HCT116 (cell line): Measurements from ENCODE around the gene SLC34A1. TPM values are rescaled to one million over a fixed set of nuclear protein-coding genes. Genes with fewer than 3 reads are reported as not detected.

Experiments
- ATAC-seq: fragments of 200-7000 bp; cut with Tn5 transposase; 2 replicates; pipeline ENCODE4 v1.9.1; 2020; ENCODE audit warnings: mild to moderate bottlenecking, moderate library complexity
- BruUV-seq: library from RNA; stranded (reverse); fragments of 400-500 nt; replicated peaks from 2 replicates; lab custom pipeline; 2021; lab: Mats Ljungman, UMichigan
- CTCF ChIA-PET: fragments of 300-600 bp; sonication (Branson Sonifier 250); formaldehyde crosslinking; loops from one replicate; lab custom pipeline; 2021; ENCODE audit warnings: antibody characterized with exemption; lab: Charles Lee
- POLR2A ChIA-PET: fragments of 300-600, 350-600 bp; sonication (Branson Sonifier 250); formaldehyde crosslinking; loops from one replicate; lab custom pipeline; 2021; ENCODE audit warnings: antibody characterized with exemption; lab: Charles Lee
- RAD21 ChIA-PET, 2 experiments: fragments of 300-600 bp; sonication (Branson Sonifier 250); formaldehyde crosslinking; loops; one replicate each; lab custom pipeline; 2023; ENCODE audit warnings: low total read pairs in 2 of 2; ENCODE audit not compliant: uncharacterized antibody in 2 of 2, unreplicated experiment in 2 of 2, low non-redundant PET in 1 of 2; lab: Charles Lee
- DNase-seq: peaks from one replicate; pipeline ENCODE4 v3.0.0-alpha.2; 2010; ENCODE audit warnings: low read depth, low spot score
- H2AFZ ChIP-seq: fragments of 200-600 bp; shearing (Covaris generic), sonication (generic); 2 replicates; pipeline ENCODE4 v1.6.1; 2017; ENCODE audit warnings: low read depth, mixed run types, mixed read lengths, antibody characterized with exemption, low read length; ENCODE audit not compliant: poor library complexity, severe bottlenecking
- H3K27ac ChIP-seq: 2 replicates; pipeline ENCODE4 v1.5.1; 2012; ENCODE audit warnings: low read depth, low read length
- H3K27me3 ChIP-seq: fragments of 200-600 bp; sonication (generic); 2 replicates; pipeline ENCODE4 v1.6.1; 2016; ENCODE audit warnings: mixed run types, low read length, mixed read lengths; ENCODE audit not compliant: insufficient read depth
- H3K36me3 ChIP-seq, 2 experiments: fragments of 200-500 bp in 1 of 2; fragments of 200-600 bp in 1 of 2; sonication (Bioruptor generic) in 1 of 2; sonication (generic) in 1 of 2; 2 replicates each; pipeline versions ENCODE4 v1.5.1 to v1.6.1; 2014 to 2016; ENCODE audit warnings: low read length in 2 of 2, inconsistent platforms in 1 of 2, mixed read lengths in 1 of 2, mixed run types in 1 of 2; ENCODE audit not compliant: insufficient read depth in 2 of 2, control insufficient read depth in 1 of 2
- H3K4me1 ChIP-seq, 2 experiments: fragments of 200-600 bp in 1 of 2; sonication (generic) in 1 of 2; 2 replicates each; pipeline versions ENCODE4 v1.5.1 to v1.6.1; 2012 to 2017; ENCODE audit warnings: low read length in 2 of 2, inconsistent platforms in 1 of 2, mild to moderate bottlenecking in 1 of 2, mixed read lengths in 1 of 2, mixed run types in 1 of 2, moderate library complexity in 1 of 2; ENCODE audit not compliant: insufficient read depth in 2 of 2, control insufficient read depth in 1 of 2
- H3K4me2 ChIP-seq: fragments of 200-600 bp; sonication (generic); 2 replicates; pipeline ENCODE4 v1.6.1; 2017; ENCODE audit warnings: mixed run types, low read length, mixed read lengths
- H3K4me3 ChIP-seq, 2 experiments: fragments of 200-600 bp in 1 of 2; sonication (generic) in 1 of 2; replicated peaks in 1 of 2; 2 replicates each; pipeline ENCODE4 v1.5.1; 2011 to 2016; ENCODE audit warnings: low read length in 2 of 2, control low read depth in 1 of 2, low read depth in 1 of 2, mild to moderate bottlenecking in 1 of 2, mixed read lengths in 1 of 2, mixed run types in 1 of 2
- H3K79me2 ChIP-seq: fragments of 200-600 bp; sonication (generic); 2 replicates; pipeline ENCODE4 v1.6.1; 2017; ENCODE audit warnings: mild to moderate bottlenecking, mixed run types, low read length, moderate library complexity, mixed read lengths; ENCODE audit not compliant: insufficient read depth
- H3K9ac ChIP-seq: fragments of 200-600 bp; sonication (generic); 2 replicates; pipeline ENCODE4 v1.6.1; 2016; ENCODE audit warnings: low read length, mixed read lengths
- H3K9me2 ChIP-seq: fragments of 200-600 bp; sonication (generic), shearing (Covaris generic); 2 replicates; pipeline ENCODE4 v1.6.1; 2017; ENCODE audit warnings: mixed run types, mild to moderate bottlenecking, moderate library complexity; ENCODE audit not compliant: insufficient read depth
- H3K9me3 ChIP-seq, 2 experiments: fragments of 200-500 bp in 1 of 2; fragments of 200-600 bp in 1 of 2; sonication (Bioruptor generic) in 1 of 2; sonication (generic) in 1 of 2; 2 replicates each; pipeline ENCODE4 v1.6.1; 2014 to 2017; ENCODE audit warnings: low read length in 2 of 2, mixed read lengths in 2 of 2, inconsistent platforms in 1 of 2, low read depth in 1 of 2, mild to moderate bottlenecking in 1 of 2, mixed run types in 1 of 2, moderate library complexity in 1 of 2; ENCODE audit not compliant: control insufficient read depth in 1 of 2, insufficient read depth in 1 of 2
- H4K20me1 ChIP-seq: fragments of 200-600 bp; sonication (generic), shearing (Covaris generic); 2 replicates; pipeline ENCODE4 v1.6.1; 2017; ENCODE audit warnings: mixed run types, mild to moderate bottlenecking, moderate library complexity; ENCODE audit not compliant: insufficient read depth
- ATF3 ChIP-seq: IDR thresholded peaks from 2 replicates; pipeline ENCODE4 v1.6.1; 2012
- CEBPB ChIP-seq: IDR thresholded peaks from 2 replicates; pipeline ENCODE4 v1.6.1; 2012; ENCODE audit warnings: low read depth
- CTCF ChIP-seq, 3 experiments: fragments of 200-600 bp in 1 of 3; sonication (generic) in 1 of 3; IDR thresholded peaks in 2 of 3; conservative IDR thresholded peaks in 1 of 3; 2 replicates each; pipeline ENCODE4 v1.5.1; 2012 to 2017; ENCODE audit warnings: low read depth in 2 of 3, low read length in 2 of 3, antibody characterized with exemption in 1 of 3, borderline replicate concordance in 1 of 3, control low read depth in 1 of 3, mild to moderate bottlenecking in 1 of 3, mixed read lengths in 1 of 3, mixed run types in 1 of 3, moderate library complexity in 1 of 3; ENCODE audit not compliant: insufficient read depth in 1 of 3
- EGR1 ChIP-seq: IDR thresholded peaks from 2 replicates; pipeline ENCODE4 v1.6.1; 2012; ENCODE audit warnings: low read depth
- ELF1 ChIP-seq: IDR thresholded peaks from 2 replicates; pipeline ENCODE4 v1.6.1; 2012; ENCODE audit warnings: low read depth, borderline replicate concordance
- EZH2phosphoT487 ChIP-seq: fragments of 200-600 bp; IDR thresholded peaks from 2 replicates; pipeline ENCODE4 v1.6.1; 2018; ENCODE audit warnings: antibody characterized with exemption, borderline replicate concordance
- FOSL1 ChIP-seq: IDR thresholded peaks from 2 replicates; pipeline ENCODE4 v1.6.1; 2012; ENCODE audit warnings: low read depth
- JUND ChIP-seq: IDR thresholded peaks from 2 replicates; pipeline ENCODE4 v1.6.1; 2012
- POLR2AphosphoS5 ChIP-seq: IDR thresholded peaks from 2 replicates; pipeline ENCODE4 v1.6.1; 2011; ENCODE audit warnings: mild to moderate bottlenecking, low read depth, low read length, moderate library complexity
- RAD21 ChIP-seq: IDR thresholded peaks from 2 replicates; pipeline ENCODE4 v1.6.1; 2012; ENCODE audit warnings: low read depth, mild to moderate bottlenecking
- SIN3A ChIP-seq: IDR thresholded peaks from 2 replicates; pipeline ENCODE4 v1.6.1; 2012; ENCODE audit warnings: low read depth
- SP1 ChIP-seq: IDR thresholded peaks from 2 replicates; pipeline ENCODE4 v1.6.1; 2012; ENCODE audit warnings: low read depth
- SRF ChIP-seq: IDR thresholded peaks from 2 replicates; pipeline ENCODE4 v1.6.1; 2012; ENCODE audit warnings: low read depth
- TCF7L2 ChIP-seq: IDR thresholded peaks from 2 replicates; pipeline ENCODE4 v1.7.0; 2011; ENCODE audit warnings: borderline replicate concordance, inconsistent platforms; ENCODE audit not compliant: insufficient read depth, insufficient read length; ENCODE audit errors: extremely low read depth
- YY1 ChIP-seq: IDR thresholded peaks from 2 replicates; pipeline ENCODE4 v1.6.1; 2011; ENCODE audit warnings: low read length, low read depth, moderate library complexity, mild to moderate bottlenecking; ENCODE audit not compliant: insufficient replicate concordance; ENCODE audit errors: extremely low read depth
- ZBTB33 ChIP-seq: IDR thresholded peaks from 2 replicates; pipeline ENCODE4 v1.6.1; 2011; ENCODE audit warnings: mild to moderate bottlenecking, low read length, moderate library complexity; ENCODE audit not compliant: insufficient replicate concordance; ENCODE audit errors: extremely low read depth
- ZFX ChIP-seq: fragments of 450-650 bp; IDR thresholded peaks from 2 replicates; pipeline ENCODE4 v1.6.1; 2017
- intact Hi-C: fragments of 100-400 bp; cut with micrococcal nuclease; formaldehyde crosslinking; loops from 2 replicates; pipeline ENCODE4 v1.10.0; 2022
- total RNA-seq: library from RNA; stranded (reverse); gene quantifications from one replicate; pipeline ENCODE4 v1.2.1, GENCODE V29; 2021; ENCODE audit not compliant: unreplicated experiment
- TF ChIP-seq, protein P1 (sequence below): IDR thresholded peaks from 2 replicates; pipeline ENCODE4 v1.6.1; 2012
- TF ChIP-seq, protein P2 (sequence below): IDR thresholded peaks from 2 replicates; pipeline ENCODE4 v1.6.1; 2012; ENCODE audit warnings: low read depth

Gene SLC34A1
- total RNA-seq, 1 experiment from 2014 or later, result not detected

- no peaks in the 10 kb centered on the region for H3K9me2 ChIP-seq
- ATAC-seq (no peak), DNase-seq (no peak)
- H4K20me1 ChIP-seq, result no peaks in the 10 kb centered on the region
- H3K4me2 ChIP-seq, result no peak overlapping the region
- no peaks in the 10 kb centered on the region for H3K9me3 ChIP-seq
- no peaks in the 10 kb centered on the region for H3K36me3 ChIP-seq
- H3K4me1 ChIP-seq, result peaks cover 26 to 45% of the 10 kb centered on the region in 2 experiments
- H2AFZ ChIP-seq, result no peak overlapping the region
- H3K27me3 ChIP-seq, result no peaks in the 10 kb centered on the region
- H3K9ac ChIP-seq, result no peak overlapping the region
- TF ChIP-seq POLR2AphosphoS5 (no peak), RAD21 (no peak), YY1 (no peak), SIN3A (no peak), JUND (no peak), SP1 (no peak), ELF1 (no peak), FOSL1 (no peak), EZH2phosphoT487 (no peak), CEBPB (no peak), CTCF (IDR thresholded peaks at IDR 0.05 in 2 of 3, conservative IDR thresholded peaks at IDR 0.05 in 1 of 3; ENCODE audit: borderline replicate concordance in 1 of 3, insufficient read depth in 1 of 3, low read depth in 2 of 3, low read length in 2 of 3) (no peak), TCF7L2 (no peak), SRF (no peak), ATF3 (no peak), ZFX (no peak), ZBTB33 (no peak), EGR1 (no peak)
- TF ChIP-seq, protein P1, sequence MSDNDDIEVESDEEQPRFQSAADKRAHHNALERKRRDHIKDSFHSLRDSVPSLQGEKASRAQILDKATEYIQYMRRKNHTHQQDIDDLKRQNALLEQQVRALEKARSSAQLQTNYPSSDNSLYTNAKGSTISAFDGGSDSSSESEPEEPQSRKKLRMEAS, result no peak
- TF ChIP-seq, protein P2, sequence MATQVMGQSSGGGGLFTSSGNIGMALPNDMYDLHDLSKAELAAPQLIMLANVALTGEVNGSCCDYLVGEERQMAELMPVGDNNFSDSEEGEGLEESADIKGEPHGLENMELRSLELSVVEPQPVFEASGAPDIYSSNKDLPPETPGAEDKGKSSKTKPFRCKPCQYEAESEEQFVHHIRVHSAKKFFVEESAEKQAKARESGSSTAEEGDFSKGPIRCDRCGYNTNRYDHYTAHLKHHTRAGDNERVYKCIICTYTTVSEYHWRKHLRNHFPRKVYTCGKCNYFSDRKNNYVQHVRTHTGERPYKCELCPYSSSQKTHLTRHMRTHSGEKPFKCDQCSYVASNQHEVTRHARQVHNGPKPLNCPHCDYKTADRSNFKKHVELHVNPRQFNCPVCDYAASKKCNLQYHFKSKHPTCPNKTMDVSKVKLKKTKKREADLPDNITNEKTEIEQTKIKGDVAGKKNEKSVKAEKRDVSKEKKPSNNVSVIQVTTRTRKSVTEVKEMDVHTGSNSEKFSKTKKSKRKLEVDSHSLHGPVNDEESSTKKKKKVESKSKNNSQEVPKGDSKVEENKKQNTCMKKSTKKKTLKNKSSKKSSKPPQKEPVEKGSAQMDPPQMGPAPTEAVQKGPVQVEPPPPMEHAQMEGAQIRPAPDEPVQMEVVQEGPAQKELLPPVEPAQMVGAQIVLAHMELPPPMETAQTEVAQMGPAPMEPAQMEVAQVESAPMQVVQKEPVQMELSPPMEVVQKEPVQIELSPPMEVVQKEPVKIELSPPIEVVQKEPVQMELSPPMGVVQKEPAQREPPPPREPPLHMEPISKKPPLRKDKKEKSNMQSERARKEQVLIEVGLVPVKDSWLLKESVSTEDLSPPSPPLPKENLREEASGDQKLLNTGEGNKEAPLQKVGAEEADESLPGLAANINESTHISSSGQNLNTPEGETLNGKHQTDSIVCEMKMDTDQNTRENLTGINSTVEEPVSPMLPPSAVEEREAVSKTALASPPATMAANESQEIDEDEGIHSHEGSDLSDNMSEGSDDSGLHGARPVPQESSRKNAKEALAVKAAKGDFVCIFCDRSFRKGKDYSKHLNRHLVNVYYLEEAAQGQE, result no peak
- ChIA-PET RAD21 (no interaction called here), CTCF (interaction anchor here (1.4 kb wide), 1 partner anchor 16 kb away, joined by 3 read pairs; no protein-coding TSS in a partner anchor), POLR2A (no interaction called here)
- H3K4me3 ChIP-seq, result no peak overlapping the region
- H3K79me2 ChIP-seq, result no peaks in the 10 kb centered on the region
- H3K27ac ChIP-seq, result no peak overlapping the region
- no TSS peak for BruUV-seq
- intact Hi-C loops, result loop anchor here (5.0 kb wide), 1 partner anchor 69 kb away; no protein-coding TSS in a partner anchor
Observed at GRCh38 chr5:177386542-177386941, 2.3 kb downstream of the SLC34A1 start.
